Endodermal cell (in vitro differentiated cells): ENCODE results near the gene PRKCZ. TPM values are rescaled to one million over a fixed set of nuclear protein-coding genes. Genes with fewer than 3 reads are reported as not detected.

Source experiments
- DNase-seq: peaks from one replicate; pipeline ENCODE4 v3.0.0-alpha.2; 2017
- H3K27ac ChIP-seq: 2 replicates; pipeline ENCODE4 v1.5.1; 2013; ENCODE audit warnings: mild to moderate bottlenecking, low read depth, low read length, moderate library complexity
- H3K27me3 ChIP-seq: 2 replicates; pipeline ENCODE4 v1.6.1; 2013; ENCODE audit warnings: mild to moderate bottlenecking, low read length, moderate library complexity; ENCODE audit not compliant: insufficient read depth, control insufficient read depth, poor library complexity, severe bottlenecking
- H3K36me3 ChIP-seq: 2 replicates; pipeline ENCODE4 v1.7.0; 2013; ENCODE audit warnings: mild to moderate bottlenecking, low read length, moderate library complexity; ENCODE audit not compliant: control insufficient read depth, insufficient read depth
- H3K4me1 ChIP-seq: one replicate; pipeline ENCODE4 v1.7.0; 2013; ENCODE audit warnings: low read length; ENCODE audit not compliant: control insufficient read depth, insufficient read depth
- H3K4me3 ChIP-seq: 2 replicates; pipeline ENCODE4 v1.5.1; 2013; ENCODE audit warnings: mild to moderate bottlenecking, low read length, moderate library complexity
- H3K9ac ChIP-seq: 2 replicates; pipeline ENCODE4 v1.6.1; 2013; ENCODE audit warnings: mild to moderate bottlenecking, low read length, moderate library complexity; ENCODE audit not compliant: poor library complexity, severe bottlenecking; ENCODE audit errors: extremely low read depth
- H3K9me3 ChIP-seq: 2 replicates; pipeline ENCODE4 v1.6.1; 2013; ENCODE audit warnings: mild to moderate bottlenecking, low read length, moderate library complexity; ENCODE audit not compliant: control insufficient read depth
- H3K27ac Mint-ChIP-seq: 2 replicates; pipeline ENCODE4 v1.8.0; 2020; ENCODE audit warnings: mixed read lengths
- H3K27me3 Mint-ChIP-seq: 2 replicates; pipeline ENCODE4 v1.8.0; 2021; ENCODE audit warnings: mild to moderate bottlenecking, mixed read lengths; ENCODE audit not compliant: insufficient read depth
- H3K36me3 Mint-ChIP-seq: 2 replicates; pipeline ENCODE4 v1.8.0; 2020; ENCODE audit warnings: low read depth, mixed read lengths
- H3K4me1 Mint-ChIP-seq: 2 replicates; pipeline ENCODE4 v1.8.0; 2020; ENCODE audit warnings: mixed read lengths
- H3K4me3 Mint-ChIP-seq: 2 replicates; pipeline ENCODE4 v1.8.0; 2020; ENCODE audit warnings: mild to moderate bottlenecking, moderate library complexity, mixed read lengths
- H3K9me3 Mint-ChIP-seq: 2 replicates; pipeline ENCODE4 v1.8.0; 2020; ENCODE audit warnings: mild to moderate bottlenecking, mixed read lengths
- CTCF ChIP-seq: fragments of 200-600 bp; sonication (generic); conservative IDR thresholded peaks from 2 replicates; pipeline ENCODE4 v1.5.0; 2021; ENCODE audit warnings: antibody characterized with exemption, mild to moderate bottlenecking
- WGBS, 2 experiments: methylation state at CpG; one replicate each; pipeline versions ENCODE4 v1.1.5 to v1.1.7; 2013; ENCODE audit warnings: missing lambda C conversion rate in 2 of 2, mixed read lengths in 1 of 2; ENCODE audit not compliant: insufficient coverage in 1 of 2, insufficient read length in 1 of 2; 5-methylcytosine and 5-hydroxymethylcytosine counted together
- total RNA-seq, 2 donors: library from RNA; stranded (reverse); fragmentation: NEBNext Ultra II Directional in 1 of 2; extraction: Animal tissue kit (Norgen Biotek cat#: 25700) in 1 of 2; gene quantifications; 2 replicates in 1 of 2; 3 replicates in 1 of 2; pipeline ENCODE4 v1.2.1, GENCODE V29; 2021

PRKCZ gene
- total RNA-seq, 2 donors from 2014 or later: 49.9 to 68.5 TPM

DNA sequence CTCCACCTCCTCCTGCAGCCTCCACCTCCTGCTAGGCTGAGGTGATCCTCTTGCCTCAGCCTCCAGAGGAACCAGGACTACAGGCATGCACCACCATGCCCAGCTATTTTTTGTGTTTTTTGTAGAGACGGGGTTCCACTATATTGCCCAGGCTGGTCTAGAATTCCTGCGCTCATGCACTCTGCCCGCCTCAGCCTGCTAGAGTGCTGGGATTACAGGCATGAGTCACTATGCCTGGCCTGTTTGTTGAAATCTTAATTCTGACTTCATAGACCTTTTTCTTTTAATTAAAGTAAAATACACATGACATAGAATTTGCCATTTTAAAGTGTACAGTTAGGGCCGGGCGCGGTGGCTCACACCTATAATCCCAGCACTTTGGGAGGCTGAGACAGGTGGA lies 101.7 kb downstream of the PRKCZ start:
- H3K36me3 Mint-ChIP-seq: peaks cover 49% of the 10 kb centered on the region
- no peaks in the 10 kb centered on the region for H3K9me3 Mint-ChIP-seq
- no peak overlapping the region for H3K4me3 Mint-ChIP-seq
- Histone ChIP-seq H3K9ac (no peak overlapping the region), H3K4me3 (no peak overlapping the region), H3K27ac (no peak overlapping the region), H3K36me3 (peaks cover 19% of the 10 kb centered on the region), H3K27me3 (no peaks in the 10 kb centered on the region), H3K4me1 (no peaks in the 10 kb centered on the region), H3K9me3 (no peaks in the 10 kb centered on the region)
- DNase-seq: no peak
- WGBS, 2 experiments: 97 to 100% methylated on average over 1 to 6 of the region's 6 CpGs
- TF ChIP-seq CTCF: no peak
- H3K27me3 Mint-ChIP-seq: no peaks in the 10 kb centered on the region
- no peak overlapping the region for H3K27ac Mint-ChIP-seq
- no peaks in the 10 kb centered on the region for H3K4me1 Mint-ChIP-seq

- H3K4me3 ChIP-seq: no peak overlapping the region
- H3K36me3 Mint-ChIP-seq: peaks cover 55% of the 10 kb centered on the region
- H3K9ac ChIP-seq: no peak overlapping the region
- H3K4me3 Mint-ChIP-seq: no peak overlapping the region
- no peaks in the 10 kb centered on the region for H3K9me3 ChIP-seq
- H3K4me1 ChIP-seq: no peaks in the 10 kb centered on the region
- no peak for TF ChIP-seq CTCF
- H3K27me3 Mint-ChIP-seq: no peaks in the 10 kb centered on the region
- no peak overlapping the region for H3K27ac Mint-ChIP-seq
- no peak for DNase-seq
- no peaks in the 10 kb centered on the region for H3K4me1 Mint-ChIP-seq
- peaks cover 19% of the 10 kb centered on the region for H3K36me3 ChIP-seq
- H3K9me3 Mint-ChIP-seq: no peaks in the 10 kb centered on the region
- H3K27me3 ChIP-seq: no peaks in the 10 kb centered on the region
- WGBS, 2 experiments: 97 to 98% methylated on average over 7 to 11 of the region's 11 CpGs
- H3K27ac ChIP-seq: no peak overlapping the region
Observed at GRCh38 chr1:2152954-2153353, 102.7 kb downstream of the PRKCZ start.

- no peak for TF ChIP-seq CTCF
- Mint-ChIP-seq H3K9me3 (no peaks in the 10 kb centered on the region), H3K4me3 (no peak overlapping the region), H3K36me3 (peaks cover 62% of the 10 kb centered on the region), H3K27me3 (no peaks in the 10 kb centered on the region), H3K27ac (no peak overlapping the region), H3K4me1 (no peaks in the 10 kb centered on the region)
- peaks cover 10% of the 10 kb centered on the region for H3K36me3 ChIP-seq
- DNase-seq: no peak
- WGBS, 2 experiments: 96% methylated on average over 12 to 21 of the region's 21 CpGs
- no peak overlapping the region for H3K27ac ChIP-seq
- no peak overlapping the region for H3K4me3 ChIP-seq
- no peak overlapping the region for H3K9ac ChIP-seq
- no peaks in the 10 kb centered on the region for H3K27me3 ChIP-seq
- no peaks in the 10 kb centered on the region for H3K9me3 ChIP-seq
- H3K4me1 ChIP-seq: no peaks in the 10 kb centered on the region
Observed at GRCh38 chr1:2154022-2154421, 103.8 kb downstream of the PRKCZ start.
